Measurements from ENCODE around the gene ATP8A2. TPM values are rescaled to one million over a fixed set of nuclear protein-coding genes. Genes with fewer than 3 reads are reported as not detected.

ATP8A2 gene
- total and polyA plus RNA-seq, 9 of the 15 experiments (the other 6 are each of a cell fraction or from before 2014, with no cell fraction given): under 0.01 to 0.33 (median 0.06) TPM; not detected in 4

GRCh38 chr13:25380082-25380481 is 8.3 kb downstream of the ATP8A2 start:
- no peaks in the 10 kb centered on the region for H3K36me3 ChIP-seq (ENCODE audit: control insufficient read depth, insufficient read depth, low read length)
- ChIA-PET POLR2A (interaction anchor here (0.5 to 1.1 kb wide), 3 partner anchors 12 to 1629 kb away, joined by 3 to 8 read pairs (median 3); partner anchors contain the start of gene NUP58), CTCF (ENCODE audit: low intra/inter-chr PET ratio) (no interaction called here)
- H2AFZ ChIP-seq (ENCODE audit: low read depth, low read length): peak overlapping the region; percentile 89
- peak overlapping the region; percentile 97 for H3K27ac ChIP-seq (ENCODE audit: extremely low read depth, low read depth, low read length)
- no peaks in the 10 kb centered on the region; the same call in 1 of the 2 replicates for H3K9me3 ChIP-seq (replicated peaks; ENCODE audit: control insufficient read depth, insufficient read depth, low read depth, low read length)
- FAIRE-seq (peak; percentile 81), DNase-seq (ENCODE audit: extremely low read depth in 1 of 4, low spot score in 3 of 4) (peak; percentile 38 to 74 (median 49)), ATAC-seq (peak; percentile 82)
- intact Hi-C loops (cut with micrococcal nuclease) (no loop called here), in situ Hi-C loops (cut with MboI) (no loop called here)
- H3K9me1 ChIP-seq (ENCODE audit: control insufficient read depth, insufficient read depth, low read length): no peaks in the 10 kb centered on the region
- H3K4me1 ChIP-seq (replicated peaks in 1 of 2; ENCODE audit: control insufficient read depth in 2 of 2, insufficient read depth in 2 of 2, low read length in 2 of 2): peaks cover 12 to 39% of the 10 kb centered on the region in 2 experiments; a peak in 4 of 5 replicates
- WGBS (ENCODE audit: insufficient coverage, low coverage, missing lambda C conversion rate): 2% methylated on average over 4 of the region's 4 CpGs
- H3K4me3 ChIP-seq: no peak overlapping the region
- H3K9ac ChIP-seq (ENCODE audit: insufficient read depth in 1 of 2, low read depth in 2 of 2, low read length in 2 of 2): peak overlapping the region in 1 of 2 experiments; percentile 61; a peak in 2 of 4 replicates
- no TSS peak for BruUV-seq (replicated peaks)
- H4K20me1 ChIP-seq (replicated peaks; ENCODE audit: control insufficient read depth, insufficient read depth, low read length): no peaks in the 10 kb centered on the region
- peak overlapping the region; percentile 57 for H3K4me2 ChIP-seq (ENCODE audit: insufficient read depth, low read length)
- H3K79me2 ChIP-seq (ENCODE audit: control insufficient read depth, insufficient read depth, low read length): no peaks in the 10 kb centered on the region
- no peaks in the 10 kb centered on the region for H3K27me3 ChIP-seq (ENCODE audit: control insufficient read depth in 2 of 2, insufficient read depth in 2 of 2, low read length in 2 of 2)
- TF ChIP-seq ZNF239 (CRISPR knock-in tag; IDR thresholded peaks at IDR 0.05): no peak
- TF ChIP-seq RBBP5 (IDR thresholded peaks at IDR 0.05; ENCODE audit: borderline replicate concordance, insufficient read depth, low read length, poor library complexity, severe bottlenecking): no peak
- TF ChIP-seq RBM14 (IDR thresholded peaks at IDR 0.05; ENCODE audit: borderline replicate concordance, insufficient read depth, low read depth, low read length): no peak
- no peak for TF ChIP-seq GMEB1 (CRISPR knock-in tag; IDR thresholded peaks at IDR 0.05)
- TF ChIP-seq, protein P1, sequence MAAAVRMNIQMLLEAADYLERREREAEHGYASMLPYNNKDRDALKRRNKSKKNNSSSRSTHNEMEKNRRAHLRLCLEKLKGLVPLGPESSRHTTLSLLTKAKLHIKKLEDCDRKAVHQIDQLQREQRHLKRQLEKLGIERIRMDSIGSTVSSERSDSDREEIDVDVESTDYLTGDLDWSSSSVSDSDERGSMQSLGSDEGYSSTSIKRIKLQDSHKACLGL (CRISPR knock-in tag; IDR thresholded peaks at IDR 0.05; ENCODE audit: borderline replicate concordance, poor library complexity, severe bottlenecking): no peak
- TF ChIP-seq RBM39 (optimal IDR thresholded peaks at IDR 0.05; ENCODE audit: low read depth, low read length): no peak
- no peak for TF ChIP-seq GABPB1 (CRISPR knock-in tag; IDR thresholded peaks at IDR 0.05)
- TF ChIP-seq SMARCA5 (IDR thresholded peaks at IDR 0.05): no peak
- 0 out of 2 replicates have a peak, but pooled peaks have one; percentile 29 for TF ChIP-seq CBFA2T3 (IDR thresholded peaks at IDR 0.05)
- no peak; the same call in 1 of the 2 replicates for TF ChIP-seq CTBP1 (IDR thresholded peaks at IDR 0.05; ENCODE audit: borderline replicate concordance)
- TF ChIP-seq CCNT2 (IDR thresholded peaks at IDR 0.05; ENCODE audit: borderline replicate concordance, extremely low read depth, insufficient read length, low read depth, low read length): no peak
- no peak for TF ChIP-seq MITF (IDR thresholded peaks at IDR 0.05)
- TF ChIP-seq ARID1B (IDR thresholded peaks at IDR 0.05): peak; percentile 40
- no peak for TF ChIP-seq ZNF436 (CRISPR knock-in tag; IDR thresholded peaks at IDR 0.05)
- no peak for TF ChIP-seq PKNOX1 (IDR thresholded peaks at IDR 0.05)
- TF ChIP-seq JUN (IDR thresholded peaks at IDR 0.05; ENCODE audit: borderline replicate concordance, low read depth, low read length): 0 out of 2 replicates have a peak, but pooled peaks have one; percentile 43
- no peak for TF ChIP-seq JUN (CRISPR knock-in tag; IDR thresholded peaks at IDR 0.05; ENCODE audit: borderline replicate concordance)
- TF ChIP-seq, protein P2, sequence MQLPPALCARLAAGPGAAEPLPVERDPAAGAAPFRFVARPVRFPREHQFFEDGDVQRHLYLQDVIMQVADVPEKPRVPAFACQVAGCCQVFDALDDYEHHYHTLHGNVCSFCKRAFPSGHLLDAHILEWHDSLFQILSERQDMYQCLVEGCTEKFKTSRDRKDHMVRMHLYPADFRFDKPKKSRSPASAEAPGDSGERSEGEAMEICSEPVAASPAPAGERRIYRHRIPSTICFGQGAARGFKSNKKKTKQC (CRISPR knock-in tag; IDR thresholded peaks at IDR 0.05): no peak

Measured in K562 (cell line).